ENCODE measurements around the gene EXOC6.
"Not testable (repeated sequence)": the region's sequence is repeated elsewhere in the genome, so short reads cannot be mapped to it uniquely, and the experiment has no call there.

Gene EXOC6

DNA sequence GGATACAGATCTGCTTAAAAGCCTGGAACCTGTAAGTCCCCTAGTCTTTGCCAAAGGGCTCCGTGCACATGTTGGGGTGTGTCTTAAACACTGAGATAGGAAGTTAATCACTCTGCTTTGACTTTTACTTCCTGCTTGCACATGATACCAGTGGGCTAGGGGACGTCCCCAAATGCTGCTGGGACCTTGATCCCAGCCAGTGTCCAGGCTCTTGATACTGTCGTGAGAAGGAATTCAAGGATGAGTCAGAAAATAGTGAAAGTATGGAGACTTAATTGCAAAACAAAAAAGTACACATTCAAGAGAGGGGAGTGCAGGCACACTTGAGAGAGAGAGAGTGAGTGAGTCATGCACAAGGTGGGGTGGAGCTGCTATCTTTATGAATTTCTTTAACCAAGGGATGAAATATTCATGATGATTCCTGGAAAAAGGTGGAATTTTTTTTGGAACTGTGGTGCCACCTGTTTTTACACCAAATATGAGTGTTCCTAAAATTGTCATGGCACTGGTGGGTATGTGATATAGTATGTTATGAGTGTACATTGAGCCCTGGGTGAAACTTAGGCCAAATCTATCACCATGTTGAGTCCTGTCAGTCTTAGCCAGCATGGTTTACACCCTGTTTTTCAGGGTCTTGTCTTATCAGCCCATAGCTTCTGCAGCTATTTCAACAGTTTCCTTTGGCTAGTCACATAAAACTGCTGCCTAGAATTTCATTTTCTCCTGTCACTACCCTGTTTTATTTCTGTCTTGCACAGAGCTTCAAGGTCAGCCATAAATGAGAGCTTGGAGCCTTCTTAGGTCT, 123.9 kb downstream of the EXOC6 start:
- TF ChIP-seq, protein P1, sequence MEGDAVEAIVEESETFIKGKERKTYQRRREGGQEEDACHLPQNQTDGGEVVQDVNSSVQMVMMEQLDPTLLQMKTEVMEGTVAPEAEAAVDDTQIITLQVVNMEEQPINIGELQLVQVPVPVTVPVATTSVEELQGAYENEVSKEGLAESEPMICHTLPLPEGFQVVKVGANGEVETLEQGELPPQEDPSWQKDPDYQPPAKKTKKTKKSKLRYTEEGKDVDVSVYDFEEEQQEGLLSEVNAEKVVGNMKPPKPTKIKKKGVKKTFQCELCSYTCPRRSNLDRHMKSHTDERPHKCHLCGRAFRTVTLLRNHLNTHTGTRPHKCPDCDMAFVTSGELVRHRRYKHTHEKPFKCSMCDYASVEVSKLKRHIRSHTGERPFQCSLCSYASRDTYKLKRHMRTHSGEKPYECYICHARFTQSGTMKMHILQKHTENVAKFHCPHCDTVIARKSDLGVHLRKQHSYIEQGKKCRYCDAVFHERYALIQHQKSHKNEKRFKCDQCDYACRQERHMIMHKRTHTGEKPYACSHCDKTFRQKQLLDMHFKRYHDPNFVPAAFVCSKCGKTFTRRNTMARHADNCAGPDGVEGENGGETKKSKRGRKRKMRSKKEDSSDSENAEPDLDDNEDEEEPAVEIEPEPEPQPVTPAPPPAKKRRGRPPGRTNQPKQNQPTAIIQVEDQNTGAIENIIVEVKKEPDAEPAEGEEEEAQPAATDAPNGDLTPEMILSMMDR (IDR thresholded peaks at IDR 0.05; ENCODE audit: low read depth, low read length, missing control alignments): no peak
- H3K4me3 ChIP-seq (replicated peaks; ENCODE audit: low read depth, low read length): no peak overlapping the region
- DNase-seq (ENCODE audit: extremely low read depth, low read depth): peak; percentile 68

DNA sequence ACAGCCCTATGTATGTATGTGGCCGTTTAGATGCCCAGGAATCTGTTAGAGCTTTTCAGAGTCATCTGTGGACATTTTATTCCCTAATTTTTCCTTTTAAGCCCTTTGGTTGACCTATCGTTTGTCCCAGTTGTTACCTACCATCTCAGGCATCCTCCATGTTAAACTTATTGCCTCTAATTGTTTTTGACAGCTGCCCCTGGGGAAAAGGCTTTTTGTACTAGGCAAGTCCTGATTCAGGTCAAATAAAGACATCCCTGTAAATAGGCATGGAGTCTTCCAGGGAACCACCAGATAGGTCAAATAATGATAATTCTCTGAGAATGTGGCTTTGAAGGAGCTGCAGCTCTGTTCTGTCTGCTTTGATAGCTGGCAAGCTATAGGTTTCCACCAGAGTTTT, 124.6 kb downstream of the EXOC6 start:
- DNase-seq (ENCODE audit: extremely low read depth, low read depth): no peak
- TF ChIP-seq, protein P1 (IDR thresholded peaks at IDR 0.05; ENCODE audit: low read depth, low read length, missing control alignments): no peak
- no peak overlapping the region for H3K4me3 ChIP-seq (replicated peaks; ENCODE audit: low read depth, low read length)

DNA sequence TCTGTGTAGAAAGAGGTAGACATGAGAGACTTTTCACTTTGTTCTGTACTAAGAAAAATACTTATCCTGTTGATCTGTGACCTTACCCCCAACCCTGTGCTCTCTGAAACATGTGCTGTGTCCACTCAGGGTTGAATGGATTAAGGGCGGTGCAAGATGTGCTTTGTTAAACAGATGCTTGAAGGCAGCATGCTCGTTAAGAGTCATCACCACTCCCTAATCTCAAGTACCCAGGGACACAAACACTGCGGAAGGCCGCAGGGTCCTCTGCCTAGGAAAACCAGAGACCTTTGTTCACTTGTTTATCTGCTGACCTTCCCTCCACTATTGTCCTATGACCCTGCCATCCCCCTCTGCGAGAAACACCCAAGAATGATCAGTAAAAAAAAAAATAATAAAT, 128.0 kb downstream of the EXOC6 start:
- H3K4me3 ChIP-seq (replicated peaks; ENCODE audit: low read depth, low read length); DNase-seq (ENCODE audit: extremely low read depth, low read depth): not testable (repeated sequence)

DNA sequence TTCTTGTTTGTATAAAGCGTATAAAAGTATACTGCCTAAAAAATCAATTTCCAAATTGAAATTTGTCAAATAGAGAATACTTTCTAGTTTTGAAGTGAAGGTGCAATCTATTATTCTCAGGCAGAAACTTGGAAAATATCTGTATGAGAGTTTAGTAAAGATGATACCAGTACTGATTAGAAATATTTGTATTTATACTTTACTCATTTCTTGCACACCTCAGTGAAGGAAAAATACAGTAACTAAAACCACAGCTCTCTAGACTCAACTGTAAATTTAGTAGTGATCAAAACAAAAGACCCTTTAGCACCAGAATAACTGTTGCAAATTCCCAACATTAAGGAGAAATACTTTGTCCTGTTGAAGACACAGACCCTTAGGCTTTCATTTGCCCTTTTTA, 140.9 kb downstream of the EXOC6 start:
- H3K4me3 ChIP-seq (replicated peaks; ENCODE audit: low read depth, low read length): no peak overlapping the region
- TF ChIP-seq, protein P1 (IDR thresholded peaks at IDR 0.05; ENCODE audit: low read depth, low read length, missing control alignments): no peak
- no peak for DNase-seq (ENCODE audit: extremely low read depth, low read depth)

DNA sequence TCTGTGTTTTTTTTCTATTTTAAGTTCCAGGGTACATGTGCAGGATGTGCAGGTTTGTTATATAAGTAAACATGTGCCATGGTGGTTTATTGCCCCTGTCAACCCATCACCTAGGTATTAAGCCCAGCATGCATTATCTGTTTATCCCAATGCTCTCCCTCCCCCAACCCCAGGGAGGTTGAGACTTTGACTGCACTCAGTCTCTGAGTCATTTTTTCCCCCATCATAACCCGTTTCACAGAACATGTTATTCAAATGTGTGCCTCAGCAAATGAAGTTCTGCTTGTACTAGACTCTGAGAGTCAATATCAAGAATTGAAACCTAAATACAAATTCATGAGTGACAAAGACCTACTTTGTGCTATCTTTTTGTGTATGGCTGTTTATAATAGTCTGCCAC, 142.3 kb downstream of the EXOC6 start:
- H3K4me3 ChIP-seq (replicated peaks; ENCODE audit: low read depth, low read length): no peak overlapping the region
- TF ChIP-seq, protein P1 (IDR thresholded peaks at IDR 0.05; ENCODE audit: low read depth, low read length, missing control alignments): no peak
- DNase-seq (ENCODE audit: extremely low read depth, low read depth): no peak

DNA sequence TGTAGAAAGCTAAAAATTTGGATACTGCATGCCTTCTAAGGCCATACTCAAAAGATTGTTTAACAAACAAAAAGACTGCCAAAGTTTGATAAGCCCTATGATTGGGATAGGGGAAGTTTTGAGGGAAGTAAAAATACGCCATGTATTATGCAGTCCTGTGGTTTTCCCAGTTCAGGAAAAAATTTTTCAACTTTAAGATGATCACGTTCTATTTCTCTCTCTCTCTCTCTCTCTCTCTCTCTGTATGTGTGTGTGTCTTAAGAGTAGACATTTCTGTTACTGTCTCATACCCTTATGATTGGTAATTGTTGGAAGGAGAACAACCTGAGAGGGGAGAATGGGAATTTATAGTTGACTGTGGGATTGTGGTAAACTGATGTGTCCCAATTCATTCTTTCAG, 143.2 kb downstream of the EXOC6 start:
- no peak for DNase-seq (ENCODE audit: extremely low read depth, low read depth)
- TF ChIP-seq, protein P1 (IDR thresholded peaks at IDR 0.05; ENCODE audit: low read depth, low read length, missing control alignments): no peak
- H3K4me3 ChIP-seq (replicated peaks; ENCODE audit: low read depth, low read length): no peak overlapping the region

DNA sequence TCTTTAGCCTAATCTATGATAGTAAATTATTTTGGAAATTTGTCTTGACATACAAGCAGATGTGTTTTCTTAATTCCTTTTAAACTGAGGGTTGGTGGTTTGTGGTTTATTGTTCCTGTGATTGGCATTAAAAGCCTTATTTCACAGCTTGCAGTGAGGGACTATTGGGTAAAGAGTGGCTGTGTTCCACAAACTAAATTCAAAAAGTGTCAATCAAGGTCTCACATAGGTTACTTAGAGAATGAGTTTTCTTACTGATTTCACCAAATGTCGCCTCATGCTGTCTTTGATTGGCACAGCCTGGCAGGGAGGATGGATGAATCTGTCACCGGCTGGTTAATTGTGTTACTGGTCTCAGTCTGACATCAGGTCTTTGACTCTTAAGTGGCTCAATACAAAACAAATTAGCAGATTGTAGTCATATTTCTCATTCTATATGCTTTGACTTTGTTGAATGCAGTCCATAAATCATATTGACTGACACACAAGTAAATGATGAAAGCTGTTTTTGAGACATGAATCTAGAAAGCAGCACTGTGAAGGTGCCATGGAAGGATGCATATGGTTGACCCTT, 145.5 kb downstream of the EXOC6 start:
- no peak overlapping the region for H3K4me3 ChIP-seq (replicated peaks; ENCODE audit: low read depth, low read length)
- TF ChIP-seq, protein P1 (IDR thresholded peaks at IDR 0.05; ENCODE audit: low read depth, low read length, missing control alignments): no peak
- DNase-seq (ENCODE audit: extremely low read depth, low read depth): no peak
